ENCODE data around the gene NPTN. TPM values are rescaled to one million over a fixed set of nuclear protein-coding genes. Genes with fewer than 3 reads are reported as not detected.
A peak's percentile ranks its signal among the peaks of the same experiment; 100 is the strongest.

Gene NPTN
- total and polyA plus RNA-seq, 2 donors from 2014 or later: 100 to 130 TPM

GRCh38 chr15:73567020-73567419, 66.2 kb downstream of the NPTN start:
- no peak for TF ChIP-seq CTCF (IDR thresholded peaks at IDR 0.05; ENCODE audit: borderline replicate concordance, extremely low read depth, insufficient read depth)
- H3K9me3 ChIP-seq (ENCODE audit: control insufficient read depth in 2 of 3, insufficient read depth in 1 of 3, low read length in 3 of 3): no peaks in the 10 kb centered on the region
- intact Hi-C loops (cut with DNase I): loop anchor here (10.0 kb wide), 1 partner anchor 68 kb away; the partner anchor contains the start of gene NPTN
- H3K27ac ChIP-seq (ENCODE audit: low read depth in 2 of 2, low read length in 2 of 2): no peak overlapping the region
- no peaks in the 10 kb centered on the region for H3K27me3 ChIP-seq (ENCODE audit: control insufficient read depth, insufficient read depth, low read length)
- peaks cover 3 to 7% (median 4%) of the 10 kb centered on the region in 3 donors for H3K4me1 ChIP-seq (ENCODE audit: control insufficient read depth in 2 of 3, insufficient read depth in 2 of 3, low read depth in 1 of 3, low read length in 3 of 3)
- no peak overlapping the region for H3K4me3 ChIP-seq (ENCODE audit: low read length in 3 of 3)
- H3K36me3 ChIP-seq (ENCODE audit: control insufficient read depth in 2 of 3, insufficient read depth in 3 of 3, low read length in 3 of 3): peaks cover 12 to 36% (median 26%) of the 10 kb centered on the region in 3 donors
- no peak overlapping the region for H3K9ac ChIP-seq (ENCODE audit: low read length in 3 of 3)
- FAIRE-seq (no peak), DNase-seq (no peak)

- FAIRE-seq (no peak), DNase-seq (peak in 2 of 5 donors; percentile 16 to 25)
- Histone ChIP-seq H3K27me3 (ENCODE audit: control insufficient read depth, insufficient read depth, low read length) (no peaks in the 10 kb centered on the region), H3K9me3 (ENCODE audit: control insufficient read depth in 2 of 3, insufficient read depth in 1 of 3, low read length in 3 of 3) (no peaks in the 10 kb centered on the region), H3K4me3 (ENCODE audit: low read length in 3 of 3) (no peak overlapping the region), H3K36me3 (ENCODE audit: control insufficient read depth in 2 of 3, insufficient read depth in 3 of 3, low read length in 3 of 3) (peaks cover 6 to 30% (median 26%) of the 10 kb centered on the region in 3 donors), H3K4me1 (ENCODE audit: control insufficient read depth in 2 of 3, insufficient read depth in 2 of 3, low read depth in 1 of 3, low read length in 3 of 3) (no peaks in the 10 kb centered on the region), H3K27ac (ENCODE audit: low read depth in 2 of 2, low read length in 2 of 2) (no peak overlapping the region), H3K9ac (ENCODE audit: low read length in 3 of 3) (no peak overlapping the region)
- intact Hi-C loops (cut with DNase I): loop anchor here (10.0 kb wide), 1 partner anchor 71 kb away; the partner anchor contains the start of gene NPTN
- no peak for TF ChIP-seq CTCF (IDR thresholded peaks at IDR 0.05; ENCODE audit: borderline replicate concordance, extremely low read depth, insufficient read depth)
These were observed 68.9 kb downstream of the NPTN start for GRCh38 chr15:73564255-73564654.

- intact Hi-C loops (cut with DNase I): loop anchor here (10.0 kb wide), 1 partner anchor 74 kb away; the partner anchor contains the start of gene NPTN
- Histone ChIP-seq H3K9me3 (ENCODE audit: control insufficient read depth in 2 of 3, insufficient read depth in 1 of 3, low read length in 3 of 3) (no peaks in the 10 kb centered on the region), H3K36me3 (ENCODE audit: control insufficient read depth in 2 of 3, insufficient read depth in 3 of 3, low read length in 3 of 3) (peaks cover 2 to 34% (median 23%) of the 10 kb centered on the region in 3 donors)
These were observed 72.6 kb downstream of the NPTN start for GRCh38 chr15:73560501-73561117.

More at GRCh38 chr15:73560501-73561117, 72.6 kb downstream of the NPTN start:
- TF ChIP-seq CTCF (IDR thresholded peaks at IDR 0.05; ENCODE audit: borderline replicate concordance, extremely low read depth, insufficient read depth): peak; percentile 49
- H3K4me1 ChIP-seq (ENCODE audit: control insufficient read depth in 2 of 3, insufficient read depth in 2 of 3, low read depth in 1 of 3, low read length in 3 of 3): no peaks in the 10 kb centered on the region
- FAIRE-seq (peak; percentile 66), DNase-seq (peak in 2 of 5 donors; percentile 82 to 90)
- H3K27ac ChIP-seq (ENCODE audit: low read depth in 2 of 2, low read length in 2 of 2): no peak overlapping the region
- no peak overlapping the region for H3K9ac ChIP-seq (ENCODE audit: low read length in 3 of 3)
- no peak overlapping the region for H3K4me3 ChIP-seq (ENCODE audit: low read length in 3 of 3)
- H3K27me3 ChIP-seq (ENCODE audit: control insufficient read depth, insufficient read depth, low read length): no peaks in the 10 kb centered on the region
